ENCODE data around the gene ETV5.

- no peak for TF ChIP-seq CTCF (IDR thresholded peaks at IDR 0.05; ENCODE audit: extremely low read depth in 1 of 2, insufficient read depth in 1 of 2, low read depth in 1 of 2, low read length in 2 of 2)
- TF ChIP-seq POLR2AphosphoS5 (IDR thresholded peaks at IDR 0.05; ENCODE audit: insufficient read depth, low read depth, low read length), result no peak
- no peak for TF ChIP-seq POLR2A (IDR thresholded peaks at IDR 0.05; ENCODE audit: low read depth, low read length)
- no peak for TF ChIP-seq EZH2 (IDR thresholded peaks at IDR 0.05; ENCODE audit: borderline replicate concordance, low read depth, low read length, severe bottlenecking)
- TF ChIP-seq FOS (IDR thresholded peaks at IDR 0.05; ENCODE audit: borderline replicate concordance, insufficient read depth, low read length), result no peak
- TF ChIP-seq JUN (IDR thresholded peaks at IDR 0.05; ENCODE audit: borderline replicate concordance, insufficient read depth, insufficient read length, low read depth), result no peak
- TF ChIP-seq GATA2 (IDR thresholded peaks at IDR 0.05; ENCODE audit: insufficient read depth, insufficient read length, low read depth, low read length), result no peak
- TF ChIP-seq MYC (IDR thresholded peaks at IDR 0.05; ENCODE audit: low read depth, low read length), result no peak
- TF ChIP-seq MAX (IDR thresholded peaks at IDR 0.05; ENCODE audit: insufficient read depth, insufficient read length), result no peak
Measured at GRCh38 chr3:186058225-186058624, 50.7 kb downstream of the ETV5 start.
